Trophoblast cell (in vitro differentiated cells and primary cell): ENCODE measurements around the gene TMA7B.

Source experiments
- DNase-seq, 2 donors: peaks; one replicate each; pipeline ENCODE4 v3.0.0-alpha.2; 2016
- H2AFZ ChIP-seq: 2 replicates; pipeline ENCODE4 v1.6.1; 2013; ENCODE audit warnings: low read length, moderate library complexity, mild to moderate bottlenecking; ENCODE audit not compliant: insufficient read depth, poor library complexity
- H2AK5ac ChIP-seq: 2 replicates; pipeline ENCODE4 v1.6.1; 2013; ENCODE audit warnings: mild to moderate bottlenecking, low read length
- H2BK120ac ChIP-seq: 2 replicates; pipeline ENCODE4 v1.6.1; 2013; ENCODE audit warnings: low read length, mild to moderate bottlenecking, moderate library complexity; ENCODE audit not compliant: insufficient read depth, poor library complexity
- H2BK12ac ChIP-seq: 2 replicates; pipeline ENCODE4 v1.6.1; 2013; ENCODE audit warnings: mild to moderate bottlenecking, low read length, moderate library complexity
- H2BK5ac ChIP-seq: 2 replicates; pipeline ENCODE4 v1.6.1; 2013; ENCODE audit warnings: low read length, low read depth, moderate library complexity, mild to moderate bottlenecking; ENCODE audit not compliant: poor library complexity
- H3K14ac ChIP-seq: 2 replicates; pipeline ENCODE4 v1.6.1; 2013; ENCODE audit warnings: mild to moderate bottlenecking, low read length
- H3K18ac ChIP-seq: 2 replicates; pipeline ENCODE4 v1.6.1; 2013; ENCODE audit warnings: mild to moderate bottlenecking, low read length
- H3K23ac ChIP-seq: 2 replicates; pipeline ENCODE4 v1.6.1; 2013; ENCODE audit warnings: low read length
- H3K27ac ChIP-seq: 2 replicates; pipeline ENCODE4 v1.5.1; 2013; ENCODE audit warnings: low read depth, mild to moderate bottlenecking, inconsistent platforms, low read length, moderate library complexity
- H3K27me3 ChIP-seq: 2 replicates; pipeline ENCODE4 v1.6.1; 2013; ENCODE audit warnings: inconsistent platforms, mild to moderate bottlenecking, low read length, moderate library complexity; ENCODE audit not compliant: insufficient read depth
- H3K36me3 ChIP-seq, 2 experiments: 1 replicate in 1 of 2; 2 replicates in 1 of 2; pipeline ENCODE4 v1.6.1; 2013; ENCODE audit warnings: low read length in 2 of 2, mild to moderate bottlenecking in 2 of 2, moderate library complexity in 1 of 2; ENCODE audit not compliant: insufficient read depth in 2 of 2, control insufficient read depth in 1 of 2
- H3K4ac ChIP-seq: 2 replicates; pipeline ENCODE4 v1.6.1; 2013; ENCODE audit warnings: low read depth, mild to moderate bottlenecking, low read length, moderate library complexity
- H3K4me1 ChIP-seq, 2 experiments: 1 replicate in 1 of 2; 2 replicates in 1 of 2; pipeline ENCODE4 v1.6.1; 2013; ENCODE audit warnings: low read length in 2 of 2, mild to moderate bottlenecking in 2 of 2, moderate library complexity in 1 of 2; ENCODE audit not compliant: insufficient read depth in 2 of 2, control insufficient read depth in 1 of 2
- H3K4me2 ChIP-seq: 2 replicates; pipeline ENCODE4 v1.6.1; 2013; ENCODE audit warnings: inconsistent platforms, mild to moderate bottlenecking, low read length, moderate library complexity
- H3K4me3 ChIP-seq: 2 replicates; pipeline ENCODE4 v1.5.1; 2013; ENCODE audit warnings: mild to moderate bottlenecking, low read depth, low read length, inconsistent platforms
- H3K79me1 ChIP-seq: one replicate; pipeline ENCODE4 v1.6.1; 2013; ENCODE audit warnings: low read length
- H3K79me2 ChIP-seq: 2 replicates; pipeline ENCODE4 v1.6.1; 2013; ENCODE audit warnings: low read length, mild to moderate bottlenecking; ENCODE audit not compliant: control insufficient read depth, insufficient read depth, poor library complexity
- H3K9ac ChIP-seq: 2 replicates; pipeline ENCODE4 v1.6.1; 2013; ENCODE audit warnings: mild to moderate bottlenecking, low read length
- H3K9me3 ChIP-seq: 2 replicates; pipeline ENCODE4 v1.6.1; 2013; ENCODE audit warnings: low read depth, mild to moderate bottlenecking, control low read depth, inconsistent platforms, low read length; ENCODE audit not compliant: insufficient read depth
- H4K12ac ChIP-seq: 2 replicates; pipeline ENCODE4 v1.6.1; 2013; ENCODE audit warnings: low read depth, mild to moderate bottlenecking, low read length, moderate library complexity
- H4K8ac ChIP-seq: 2 replicates; pipeline ENCODE4 v1.6.1; 2013; ENCODE audit warnings: low read depth, mild to moderate bottlenecking, low read length, moderate library complexity
- H4K91ac ChIP-seq: one replicate; pipeline ENCODE4 v1.6.1; 2013; ENCODE audit warnings: low read depth, mild to moderate bottlenecking, low read length, moderate library complexity
- WGBS: extraction: QIAGEN DNeasy Blood & Tissue Kit; methylation state at CpG from one replicate; pipeline ENCODE4 v1.1.7; 2013; ENCODE audit warnings: missing lambda C conversion rate; ENCODE audit not compliant: insufficient read length, insufficient coverage; ENCODE audit errors: extremely low coverage; 5-methylcytosine and 5-hydroxymethylcytosine counted together

Gene TMA7B

GRCh38 chr22:39928536-39929520, 31.4 kb upstream of the TMA7B start:
- H3K4me2 ChIP-seq, result no peak overlapping the region
- H2BK120ac ChIP-seq, result no peak overlapping the region
- H2BK12ac ChIP-seq, result no peak overlapping the region
- H3K79me2 ChIP-seq, result no peaks in the 10 kb centered on the region
- no peak overlapping the region for H3K14ac ChIP-seq
- H2AFZ ChIP-seq, result no peak overlapping the region
- H3K4me1 ChIP-seq, result no peaks in the 10 kb centered on the region
- no peak overlapping the region for H3K18ac ChIP-seq
- no peaks in the 10 kb centered on the region for H3K36me3 ChIP-seq
- H3K4ac ChIP-seq, result no peak overlapping the region
- no peak overlapping the region for H2BK5ac ChIP-seq
- no peaks in the 10 kb centered on the region for H3K9me3 ChIP-seq
- no peak overlapping the region for H4K12ac ChIP-seq
- no CpG with 5 or more reads among the region's 4 CpGs for WGBS
- H2AK5ac ChIP-seq, result no peak overlapping the region
- no peaks in the 10 kb centered on the region for H3K27me3 ChIP-seq
- no peak overlapping the region for H3K27ac ChIP-seq
- no peak overlapping the region for H3K4me3 ChIP-seq
- DNase-seq, result no peak
- H4K8ac ChIP-seq, result no peak overlapping the region
- H3K23ac ChIP-seq, result no peak overlapping the region
- no peaks in the 10 kb centered on the region for H3K79me1 ChIP-seq
- no peak overlapping the region for H3K9ac ChIP-seq
- H4K91ac ChIP-seq, result no peak overlapping the region

GRCh38 chr22:39931251-39931650, 28.9 kb upstream of the TMA7B start:
- Histone ChIP-seq H2AK5ac (no peak overlapping the region), H3K9ac (no peak overlapping the region), H3K23ac (no peak overlapping the region), H3K9me3 (no peaks in the 10 kb centered on the region), H3K14ac (no peak overlapping the region), H3K4me3 (no peak overlapping the region), H2BK12ac (no peak overlapping the region), H3K4ac (no peak overlapping the region), H3K79me1 (no peaks in the 10 kb centered on the region), H4K91ac (no peak overlapping the region), H4K12ac (no peak overlapping the region), H3K18ac (no peak overlapping the region), H4K8ac (no peak overlapping the region), H3K79me2 (no peaks in the 10 kb centered on the region), H2BK120ac (no peak overlapping the region), H3K27me3 (no peaks in the 10 kb centered on the region), H2BK5ac (no peak overlapping the region), H3K4me1 (no peaks in the 10 kb centered on the region), H3K4me2 (no peak overlapping the region), H3K36me3 (no peaks in the 10 kb centered on the region), H3K27ac (no peak overlapping the region), H2AFZ (no peak overlapping the region)
- no CpG with 5 or more reads among the region's 2 CpGs for WGBS
- no peak for DNase-seq

GRCh38 chr22:39932166-39932565, 28.0 kb upstream of the TMA7B start:
- no peak overlapping the region for H2AFZ ChIP-seq
- H2AK5ac ChIP-seq, result no peak overlapping the region
- no peak for DNase-seq
- no peak overlapping the region for H4K91ac ChIP-seq
- H3K79me2 ChIP-seq, result no peaks in the 10 kb centered on the region
- no peak overlapping the region for H2BK12ac ChIP-seq
- H3K27me3 ChIP-seq, result no peaks in the 10 kb centered on the region
- H3K23ac ChIP-seq, result no peak overlapping the region
- H3K36me3 ChIP-seq, result no peaks in the 10 kb centered on the region
- H3K79me1 ChIP-seq, result no peaks in the 10 kb centered on the region
- no CpG with 5 or more reads among the region's 2 CpGs for WGBS
- no peak overlapping the region for H3K9ac ChIP-seq
- no peak overlapping the region for H4K8ac ChIP-seq
- H2BK5ac ChIP-seq, result no peak overlapping the region
- no peak overlapping the region for H4K12ac ChIP-seq
- no peak overlapping the region for H3K4me3 ChIP-seq
- no peak overlapping the region for H3K18ac ChIP-seq
- H2BK120ac ChIP-seq, result no peak overlapping the region
- H3K14ac ChIP-seq, result no peak overlapping the region
- H3K27ac ChIP-seq, result no peak overlapping the region
- H3K9me3 ChIP-seq, result no peaks in the 10 kb centered on the region
- H3K4ac ChIP-seq, result no peak overlapping the region
- no peaks in the 10 kb centered on the region for H3K4me1 ChIP-seq
- no peak overlapping the region for H3K4me2 ChIP-seq

DNA sequence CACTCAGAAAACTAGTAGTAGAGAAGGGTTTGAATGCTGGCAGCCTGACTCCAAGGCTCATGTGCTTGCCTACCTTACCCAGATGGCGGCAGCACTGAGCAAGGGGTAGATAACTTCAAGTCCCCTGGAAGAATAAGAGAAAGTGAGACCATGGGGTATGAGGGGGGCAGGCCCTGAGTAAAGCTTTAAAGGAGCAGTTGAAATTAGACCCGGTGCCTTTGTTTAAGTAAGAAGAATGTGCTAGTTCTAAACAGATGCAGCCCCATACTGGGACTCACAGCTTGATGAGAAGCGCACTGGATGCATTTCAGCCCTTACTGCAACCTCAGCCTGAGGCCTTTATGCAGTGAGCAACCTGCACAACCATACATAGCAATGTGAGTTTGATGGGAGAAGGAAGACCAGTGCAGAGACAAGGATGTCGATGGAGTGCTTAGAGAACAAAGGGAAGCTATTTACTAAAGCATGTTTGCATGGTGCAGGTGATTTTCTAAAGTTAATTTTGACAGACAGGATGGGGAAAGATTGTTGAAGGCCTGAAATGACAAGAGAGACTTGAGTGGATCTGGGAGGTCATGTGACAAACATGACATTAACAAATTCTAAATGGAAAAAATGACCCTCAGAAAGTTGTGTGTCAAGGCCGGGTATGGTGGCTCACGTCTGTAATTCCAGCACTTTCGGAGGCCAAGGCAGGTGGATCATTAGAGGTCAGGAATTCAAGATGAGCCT, 27.1 kb upstream of the TMA7B start:
- WGBS, result no CpG with 5 or more reads among the region's 7 CpGs
- Histone ChIP-seq H3K36me3 (no peaks in the 10 kb centered on the region), H3K27ac (no peak overlapping the region), H3K23ac (no peak overlapping the region), H3K4me2 (no peak overlapping the region), H3K79me1 (no peaks in the 10 kb centered on the region), H2AK5ac (no peak overlapping the region), H3K9me3 (no peaks in the 10 kb centered on the region), H3K79me2 (no peaks in the 10 kb centered on the region), H3K9ac (no peak overlapping the region), H3K4me3 (no peak overlapping the region), H3K4ac (no peak overlapping the region), H3K4me1 (no peaks in the 10 kb centered on the region), H2BK12ac (no peak overlapping the region), H4K8ac (no peak overlapping the region), H3K18ac (no peak overlapping the region), H2AFZ (no peak overlapping the region), H3K14ac (no peak overlapping the region), H3K27me3 (no peaks in the 10 kb centered on the region), H2BK120ac (no peak overlapping the region), H2BK5ac (no peak overlapping the region), H4K91ac (no peak overlapping the region), H4K12ac (no peak overlapping the region)
- DNase-seq, result peak in 1 of 2 donors; percentile 23
